DND-41 (cell line): ENCODE results near the gene AKNA.
A peak's percentile ranks its signal among the peaks of the same experiment; 100 is the strongest.

ENCODE experiments used
- ATAC-seq: fragments of 200-7000 bp; cut with Tn5 transposase; 3 replicates; pipeline ENCODE4 v1.9.1; 2021; ENCODE audit warnings: low read depth; ENCODE audit not compliant: insufficient read depth
- DNase-seq: peaks from one replicate; pipeline ENCODE4 v3.0.0-alpha.2; 2020
- H2AFZ ChIP-seq: 2 replicates; pipeline ENCODE4 v1.6.0; 2012; ENCODE audit warnings: low read depth, low read length
- H3K27ac ChIP-seq: 2 replicates; pipeline ENCODE4 v1.5.1; 2012; ENCODE audit warnings: low read length, inconsistent platforms
- H3K27me3 ChIP-seq: fragments of 200-600 bp; sonication (generic); 2 replicates; pipeline ENCODE4 v1.6.0; 2012; ENCODE audit warnings: low read length, mild to moderate bottlenecking, inconsistent platforms; ENCODE audit not compliant: insufficient read depth, poor library complexity
- H3K36me3 ChIP-seq: 2 replicates; pipeline ENCODE4 v1.5.1; 2012; ENCODE audit warnings: low read length, inconsistent platforms; ENCODE audit not compliant: insufficient read depth
- H3K4me1 ChIP-seq: 2 replicates; pipeline ENCODE4 v1.5.1; 2012; ENCODE audit warnings: mild to moderate bottlenecking, low read length; ENCODE audit not compliant: insufficient read depth
- H3K4me2 ChIP-seq: 2 replicates; pipeline ENCODE4 v1.6.0; 2012; ENCODE audit warnings: mild to moderate bottlenecking, moderate library complexity, low read length, inconsistent platforms; ENCODE audit not compliant: insufficient read depth
- H3K4me3 ChIP-seq, 2 experiments: fragments of 200-600 bp in 1 of 2; shearing (Covaris generic) in 1 of 2; 2 replicates each; pipeline ENCODE4 v1.5.1; 2012 to 2016; ENCODE audit warnings: inconsistent platforms in 2 of 2, low read length in 2 of 2, mild to moderate bottlenecking in 2 of 2, low read depth in 1 of 2, moderate library complexity in 1 of 2
- H3K79me2 ChIP-seq: 2 replicates; pipeline ENCODE4 v1.6.0; 2012; ENCODE audit warnings: low read length, inconsistent platforms; ENCODE audit not compliant: insufficient read depth
- H3K9ac ChIP-seq: 2 replicates; pipeline ENCODE4 v1.6.0; 2012; ENCODE audit warnings: low read depth, mild to moderate bottlenecking, inconsistent platforms, low read length, moderate library complexity
- H3K9me3 ChIP-seq: 2 replicates; pipeline ENCODE4 v1.5.1; 2012; ENCODE audit warnings: low read length, moderate library complexity, mild to moderate bottlenecking, inconsistent platforms; ENCODE audit not compliant: insufficient read depth, severe bottlenecking
- H4K20me1 ChIP-seq: 2 replicates; pipeline ENCODE4 v1.6.0; 2012; ENCODE audit warnings: low read length; ENCODE audit not compliant: insufficient read depth
- EZH2 ChIP-seq: IDR thresholded peaks from 3 replicates; pipeline ENCODE4 v1.6.1; 2012; ENCODE audit warnings: borderline replicate concordance, low read depth, mild to moderate bottlenecking, moderate library complexity, low read length, inconsistent platforms; ENCODE audit not compliant: severe bottlenecking
- TF ChIP-seq, protein P1 (sequence below): IDR thresholded peaks from 2 replicates; pipeline ENCODE4 v1.5.1; 2012; ENCODE audit warnings: borderline replicate concordance, low read length, moderate library complexity, mild to moderate bottlenecking; ENCODE audit not compliant: poor library complexity, severe bottlenecking; ENCODE audit errors: extremely low read depth

AKNA gene

DNA sequence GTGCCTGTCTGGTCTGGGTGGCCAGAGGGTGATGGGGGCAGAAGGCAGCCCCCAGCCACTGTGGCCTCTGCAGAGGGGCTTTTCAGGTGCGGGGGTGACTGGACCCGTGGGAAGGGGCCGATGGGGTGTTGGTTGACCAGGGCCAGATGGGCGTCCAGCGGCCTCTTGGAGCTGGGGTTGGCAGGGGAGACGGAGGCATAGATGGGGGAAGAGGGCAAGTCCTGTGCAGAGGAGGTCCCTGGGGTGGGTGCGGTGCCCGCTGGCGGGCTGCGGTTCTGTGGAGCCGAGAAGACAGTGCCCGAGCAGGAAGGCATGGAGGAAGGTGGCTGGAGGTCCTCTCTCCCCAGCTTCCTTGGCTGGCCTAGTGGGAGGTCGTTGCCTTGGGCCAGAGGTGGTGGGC lies 18.7 kb upstream of the AKNA start:
- Histone ChIP-seq H4K20me1 (no peaks in the 10 kb centered on the region), H3K27ac (no peak overlapping the region), H3K79me2 (no peaks in the 10 kb centered on the region), H3K27me3 (no peaks in the 10 kb centered on the region), H2AFZ (no peak overlapping the region), H3K4me3 (no peak overlapping the region), H3K4me2 (no peak overlapping the region), H3K36me3 (no peaks in the 10 kb centered on the region), H3K9me3 (no peaks in the 10 kb centered on the region), H3K9ac (no peak overlapping the region), H3K4me1 (peaks cover 7% of the 10 kb centered on the region)
- no peak for DNase-seq
- no peak for TF ChIP-seq EZH2
- TF ChIP-seq, protein P1, sequence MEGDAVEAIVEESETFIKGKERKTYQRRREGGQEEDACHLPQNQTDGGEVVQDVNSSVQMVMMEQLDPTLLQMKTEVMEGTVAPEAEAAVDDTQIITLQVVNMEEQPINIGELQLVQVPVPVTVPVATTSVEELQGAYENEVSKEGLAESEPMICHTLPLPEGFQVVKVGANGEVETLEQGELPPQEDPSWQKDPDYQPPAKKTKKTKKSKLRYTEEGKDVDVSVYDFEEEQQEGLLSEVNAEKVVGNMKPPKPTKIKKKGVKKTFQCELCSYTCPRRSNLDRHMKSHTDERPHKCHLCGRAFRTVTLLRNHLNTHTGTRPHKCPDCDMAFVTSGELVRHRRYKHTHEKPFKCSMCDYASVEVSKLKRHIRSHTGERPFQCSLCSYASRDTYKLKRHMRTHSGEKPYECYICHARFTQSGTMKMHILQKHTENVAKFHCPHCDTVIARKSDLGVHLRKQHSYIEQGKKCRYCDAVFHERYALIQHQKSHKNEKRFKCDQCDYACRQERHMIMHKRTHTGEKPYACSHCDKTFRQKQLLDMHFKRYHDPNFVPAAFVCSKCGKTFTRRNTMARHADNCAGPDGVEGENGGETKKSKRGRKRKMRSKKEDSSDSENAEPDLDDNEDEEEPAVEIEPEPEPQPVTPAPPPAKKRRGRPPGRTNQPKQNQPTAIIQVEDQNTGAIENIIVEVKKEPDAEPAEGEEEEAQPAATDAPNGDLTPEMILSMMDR = no peak
- ATAC-seq = no peak

DNA sequence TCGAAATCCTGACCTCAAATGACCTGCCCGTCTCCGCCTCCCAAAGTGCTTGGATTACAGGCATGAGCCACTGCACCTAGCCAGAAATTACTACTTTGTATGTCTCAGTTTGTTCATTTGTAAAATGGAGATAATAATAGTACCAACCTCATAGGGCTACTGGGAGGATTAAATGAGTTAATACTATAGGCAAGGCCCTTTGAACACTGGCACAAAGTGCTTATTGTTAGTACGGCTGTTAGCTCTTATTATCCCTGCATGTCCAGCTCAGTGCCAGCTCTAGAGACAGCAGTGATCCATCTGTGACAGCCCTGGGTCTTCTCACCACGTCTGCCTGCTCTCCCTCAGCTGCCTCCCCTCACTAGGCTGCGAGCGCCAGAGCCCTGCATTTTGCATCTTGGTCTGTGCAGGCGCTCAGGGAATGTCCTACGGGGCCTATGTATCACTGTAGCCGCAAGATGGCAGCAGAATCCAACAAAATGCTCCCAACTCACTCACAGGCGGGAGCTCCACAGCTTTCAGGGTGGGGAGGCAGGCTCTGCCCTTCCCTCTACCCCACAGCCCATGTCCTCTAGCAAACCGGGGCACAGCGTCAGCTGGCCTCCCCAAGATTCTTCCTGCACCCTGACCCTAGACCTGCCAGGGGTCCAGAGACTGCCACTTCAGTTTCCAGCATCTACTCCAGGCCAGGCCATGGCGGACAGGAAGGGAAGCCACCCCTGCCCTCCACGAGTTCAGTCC lies 17.7 kb upstream of the AKNA start:
- Histone ChIP-seq H3K27me3 (no peaks in the 10 kb centered on the region), H3K27ac (no peak overlapping the region), H3K4me2 (0 out of 2 replicates have a peak overlapping the region, but pooled peaks have one; percentile 18), H3K9ac (no peak overlapping the region), H3K4me3 (no peak overlapping the region), H3K9me3 (no peaks in the 10 kb centered on the region), H3K4me1 (peaks cover 7% of the 10 kb centered on the region), H2AFZ (peak overlapping the region; percentile 58), H3K36me3 (no peaks in the 10 kb centered on the region), H4K20me1 (no peaks in the 10 kb centered on the region), H3K79me2 (no peaks in the 10 kb centered on the region)
- TF ChIP-seq, protein P1 = peak; percentile 89
- TF ChIP-seq EZH2 = no peak
- peak; percentile 99 for ATAC-seq
- peak; percentile 83 for DNase-seq

DNA sequence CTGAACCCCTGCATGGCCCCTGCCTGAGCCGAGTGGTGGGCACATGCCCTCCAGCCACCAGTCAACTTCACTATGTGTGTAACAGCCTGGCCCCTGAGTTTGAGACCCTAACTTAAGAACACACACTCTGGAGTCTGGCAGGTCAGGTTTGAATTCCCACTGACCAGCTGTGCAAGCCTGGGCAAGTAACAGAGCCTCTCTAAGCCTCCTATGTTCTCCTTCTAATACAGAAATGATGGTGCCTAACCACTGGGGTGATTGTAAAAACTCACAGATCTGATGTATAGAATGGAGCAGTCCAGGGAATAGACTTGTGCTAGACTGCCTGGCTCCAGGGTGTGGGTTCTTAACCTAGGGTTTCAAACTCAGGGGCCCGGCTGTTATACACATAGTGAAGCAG lies 16.7 kb upstream of the AKNA start:
- Histone ChIP-seq H2AFZ (no peak overlapping the region), H3K4me1 (peaks cover 7% of the 10 kb centered on the region), H3K27me3 (no peaks in the 10 kb centered on the region), H3K4me2 (no peak overlapping the region), H3K27ac (no peak overlapping the region), H3K79me2 (no peaks in the 10 kb centered on the region), H3K9me3 (no peaks in the 10 kb centered on the region), H4K20me1 (no peaks in the 10 kb centered on the region), H3K36me3 (no peaks in the 10 kb centered on the region), H3K4me3 (no peak overlapping the region), H3K9ac (no peak overlapping the region)
- DNase-seq (no peak), ATAC-seq (no peak)
- TF ChIP-seq EZH2 = no peak
- TF ChIP-seq, protein P1 = no peak
